Nucleus accumbens (tissue), 56 donors: ENCODE results near the gene OPCML.

ENCODE experiments used
- DNase-seq, 56 donors: peaks; one replicate each; lab custom pipeline; 2025; lab: John Stamatoyannopoulos, UW

The OPCML gene

DNA sequence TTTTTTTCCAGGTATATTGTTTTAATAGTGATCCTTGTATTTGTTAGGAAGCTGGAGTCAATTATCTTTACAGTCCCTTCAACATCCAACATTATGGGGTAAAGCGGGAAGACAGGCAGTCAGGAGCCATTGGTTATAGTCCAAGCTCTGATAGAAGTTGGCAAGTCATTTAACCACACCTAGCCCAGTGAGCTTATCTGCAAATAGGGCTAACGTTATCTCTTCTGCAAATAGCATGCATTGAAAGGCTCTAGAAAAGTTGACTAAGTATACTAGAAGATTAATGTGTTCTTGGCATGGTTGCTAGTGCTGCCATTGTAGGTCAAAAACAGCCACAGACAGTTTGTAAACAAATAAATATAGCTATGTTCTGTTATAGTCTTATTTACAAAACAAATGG lies 520.7 kb downstream of the OPCML start:
- no peak for DNase-seq

DNA sequence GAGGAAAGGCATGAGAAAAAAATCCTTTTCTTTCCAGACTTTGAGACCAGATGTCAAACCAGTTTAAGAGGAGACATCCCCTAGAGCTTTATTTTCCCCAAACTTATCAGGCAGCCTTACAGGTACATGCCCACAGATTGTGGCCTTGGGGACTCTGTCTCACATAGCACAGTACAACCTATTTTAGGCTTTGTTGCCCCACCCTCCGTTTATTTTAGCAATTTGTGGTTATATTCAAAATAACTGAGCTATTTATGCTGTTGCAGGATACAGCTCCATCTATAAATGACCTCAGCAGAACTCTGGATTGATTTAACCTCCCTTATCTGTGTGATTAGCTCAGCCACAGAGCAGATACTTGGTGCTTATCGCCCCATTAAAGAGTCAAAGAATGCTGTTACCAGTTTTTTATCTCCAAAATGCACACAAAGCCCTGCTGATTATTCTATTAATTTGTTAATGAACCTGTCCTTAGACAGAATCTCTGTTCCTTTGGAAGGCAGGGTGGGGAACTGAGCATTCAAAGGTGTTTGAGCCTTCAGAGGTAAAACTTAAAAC lies 525.2 kb downstream of the OPCML start:
- no peak for DNase-seq

- no peak for DNase-seq
Observed at GRCh38 chr11:133004369-133004768, 527.9 kb downstream of the OPCML start.

DNA sequence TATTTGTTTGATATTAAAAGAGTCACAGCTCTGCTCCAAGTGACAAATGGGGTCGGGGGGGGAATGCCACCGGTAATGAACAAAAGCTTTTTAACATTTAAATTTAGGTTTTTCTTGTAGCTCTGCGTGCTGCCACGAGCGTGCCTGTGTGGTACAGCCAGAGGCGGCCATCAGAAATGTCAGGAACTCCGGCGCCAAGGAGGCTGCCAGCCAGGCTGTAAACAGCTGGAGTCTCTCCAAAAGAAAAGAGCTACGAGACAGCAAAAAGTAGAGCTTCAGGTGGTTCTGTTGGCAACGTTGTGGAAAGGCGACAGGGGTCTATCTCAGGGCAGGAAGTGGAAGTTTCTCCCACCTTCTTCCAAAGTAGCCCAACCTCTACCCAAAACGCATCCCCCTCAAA lies 532.8 kb downstream of the OPCML start:
- no peak for DNase-seq

GRCh38 chr11:132999031-132999430 lies 533.3 kb downstream of the OPCML start:
- DNase-seq = no peak

GRCh38 chr11:132997396-132997795 lies 534.9 kb downstream of the OPCML start:
- DNase-seq = no peak

GRCh38 chr11:132994966-132995365 lies 537.3 kb downstream of the OPCML start:
- DNase-seq = no peak

DNA sequence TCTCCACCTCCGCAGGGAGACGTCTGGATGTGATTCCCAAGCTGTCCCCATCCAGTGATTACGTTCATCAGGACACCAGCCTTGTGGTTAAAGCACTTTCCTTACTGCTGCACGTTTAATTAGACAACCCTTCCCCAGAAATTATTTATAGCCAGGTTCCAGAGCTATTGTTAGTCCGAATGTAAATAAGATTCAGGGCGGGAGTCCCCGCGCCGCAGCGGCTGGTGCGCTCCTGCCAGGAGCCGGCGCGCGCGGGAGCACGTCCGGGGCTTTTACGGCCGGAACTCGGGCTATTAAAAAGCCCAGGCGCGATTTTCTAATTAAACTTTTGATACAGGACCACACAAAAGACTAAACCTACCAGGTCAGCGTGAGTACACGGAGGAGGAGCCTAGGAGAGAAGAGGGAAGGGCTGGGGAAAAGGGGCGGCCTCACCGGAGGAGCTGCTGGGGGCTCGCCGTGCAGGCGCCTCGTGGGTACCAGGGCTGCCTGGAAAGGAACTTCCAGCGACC lies 538.3 kb downstream of the OPCML start:
- DNase-seq = peak in 4 of 56 donors; percentile 11 to 39 (median 18)

GRCh38 chr11:132992838-132993631 lies 539.3 kb downstream of the OPCML start:
- peak in 27 of 56 donors; percentile 6 to 68 (median 29) for DNase-seq

DNA sequence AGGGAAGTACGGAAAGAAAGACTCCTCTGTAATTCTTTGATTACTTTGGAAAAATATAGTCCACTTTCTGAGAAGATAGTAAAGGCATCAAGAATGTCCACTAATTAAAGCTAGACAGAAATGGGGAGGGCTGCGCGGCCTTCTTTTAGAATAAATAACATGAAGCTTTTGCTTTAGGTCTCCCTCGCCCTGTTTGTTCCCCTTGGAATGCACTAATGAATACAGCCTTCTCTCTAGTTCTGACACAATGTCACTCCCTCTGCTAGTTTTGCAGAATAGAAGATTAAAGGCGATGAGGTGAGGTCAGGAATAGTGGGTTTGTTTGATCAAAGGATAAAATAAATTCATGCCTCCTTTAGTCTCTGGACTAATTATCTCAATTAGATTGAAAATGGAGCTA lies 543.9 kb downstream of the OPCML start:
- no peak for DNase-seq

GRCh38 chr11:132987936-132988335 lies 544.4 kb downstream of the OPCML start:
- DNase-seq = no peak

GRCh38 chr11:132983641-132983978 lies 548.7 kb downstream of the OPCML start:
- no peak for DNase-seq

- no peak for DNase-seq
Observed at GRCh38 chr11:132982772-132983640, 549.3 kb downstream of the OPCML start.

- DNase-seq = no peak
Observed at GRCh38 chr11:132981131-132981956, 551.0 kb downstream of the OPCML start.

- DNase-seq = no peak
Observed at GRCh38 chr11:132980670-132981069, 551.6 kb downstream of the OPCML start.

GRCh38 chr11:132977746-132978145 lies 554.6 kb downstream of the OPCML start:
- DNase-seq = no peak

DNA sequence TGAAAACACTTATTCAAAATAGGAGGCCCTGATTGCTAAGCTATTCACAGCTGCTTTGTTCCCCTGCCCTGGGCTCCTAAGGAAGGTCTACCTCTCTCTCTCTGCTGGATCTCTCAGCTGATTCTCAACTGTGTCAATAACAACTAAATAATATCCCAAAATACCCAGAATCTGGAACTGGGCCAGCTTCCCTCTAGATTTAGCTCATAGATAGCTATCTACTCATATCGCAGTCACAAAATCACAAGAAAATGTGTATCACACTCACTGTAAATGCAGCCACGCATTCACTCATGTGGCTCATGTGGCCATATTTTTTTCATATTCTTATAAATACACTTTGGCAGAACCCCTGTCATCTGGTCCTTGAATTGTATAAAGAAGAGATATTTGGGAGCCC lies 555.1 kb downstream of the OPCML start:
- DNase-seq = no peak

DNA sequence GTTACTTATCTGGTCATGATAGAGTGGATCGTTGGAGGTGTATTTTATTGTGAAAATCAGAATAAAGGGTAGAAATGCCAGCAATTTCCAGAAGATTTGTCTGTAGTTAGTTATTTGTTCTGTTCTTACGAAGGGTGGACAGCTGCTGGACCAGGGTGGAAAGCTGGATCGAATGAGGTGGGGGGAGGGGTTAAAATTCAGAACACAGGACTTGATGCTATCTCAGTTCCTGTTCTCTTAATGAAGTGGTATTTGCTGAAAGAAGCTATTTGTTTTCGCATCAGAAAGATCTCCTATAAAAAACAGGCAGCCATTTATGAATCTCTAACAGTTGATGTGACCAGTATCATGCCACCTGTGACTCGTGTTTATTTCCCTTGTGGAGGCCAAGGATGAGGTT lies 556.2 kb downstream of the OPCML start:
- DNase-seq = no peak

DNA sequence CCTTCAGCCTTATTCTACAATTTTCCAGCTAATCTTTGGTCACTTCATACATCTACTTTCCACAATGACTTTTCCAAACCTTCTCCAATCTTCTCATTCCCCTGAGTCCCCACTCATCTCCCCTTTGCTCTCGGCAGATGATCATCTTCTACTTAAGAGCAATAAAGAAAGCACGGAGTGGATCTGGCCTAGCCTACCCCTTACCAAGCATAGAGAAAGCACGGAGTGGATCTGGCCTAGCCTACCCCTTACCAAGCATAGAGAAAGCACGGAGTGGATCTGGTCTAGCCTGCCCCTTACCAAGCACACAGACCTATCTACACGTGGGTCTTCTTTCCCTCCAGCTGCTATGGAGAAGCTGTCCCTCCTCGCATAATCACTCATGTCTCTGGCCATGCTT lies 558.6 kb downstream of the OPCML start:
- DNase-seq = no peak

GRCh38 chr11:132972565-132972964 lies 559.7 kb downstream of the OPCML start:
- DNase-seq = peak in 46 of 56 donors; percentile 25 to 82 (median 54)
